HepG2 (cell line): ENCODE measurements around the gene PLK5.

Experiments
- ELF4 ChIP-seq: sonication (generic); formaldehyde crosslinking; IDR thresholded peaks from 2 replicates; pipeline ENCODE4 v1.5.0; 2020; ENCODE audit warnings: missing genetic modification reagents, mild to moderate bottlenecking, moderate library complexity, borderline replicate concordance
- ZFP36L1 ChIP-seq: sonication (generic); formaldehyde crosslinking; IDR thresholded peaks from 2 replicates; pipeline ENCODE4 v1.8.0; 2022; ENCODE audit warnings: mild to moderate bottlenecking, missing genetic modification reagents, moderate library complexity
- ZNF501 ChIP-seq: sonication (generic); formaldehyde crosslinking; IDR thresholded peaks from 2 replicates; pipeline ENCODE4 v1.5.1; 2020; ENCODE audit warnings: mild to moderate bottlenecking, moderate library complexity, missing genetic modification reagents
- ZNF605 ChIP-seq: sonication (generic); formaldehyde crosslinking; IDR thresholded peaks from 2 replicates; pipeline ENCODE4 v1.8.0; 2022; ENCODE audit warnings: mild to moderate bottlenecking, missing genetic modification reagents

DNA sequence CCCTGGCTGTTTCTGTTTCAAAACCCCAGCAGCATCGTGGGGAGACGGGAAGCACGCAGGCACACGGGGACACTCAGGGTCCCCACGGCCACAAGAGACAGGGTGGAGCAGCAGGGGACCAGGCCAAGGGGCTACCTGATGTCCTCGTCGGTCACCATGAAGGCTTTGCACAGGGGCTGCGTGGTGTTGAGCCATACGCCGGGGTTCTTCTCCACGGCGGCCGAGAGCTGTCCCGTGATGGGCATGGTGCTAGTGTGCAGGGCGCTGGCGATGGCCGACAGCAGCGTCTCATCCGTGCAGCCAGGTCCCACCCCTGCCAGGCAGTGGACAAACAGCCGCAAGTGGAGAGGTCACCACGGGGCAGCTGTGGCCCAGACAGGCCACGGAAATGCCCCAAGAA lies 57.1 kb downstream of the PLK5 start:
- TF ChIP-seq ZNF605 (CRISPR knock-in tag) (no peak), ELF4 (CRISPR knock-in tag) (no peak), ZFP36L1 (CRISPR knock-in tag) (no peak), ZNF501 (CRISPR knock-in tag) (no peak)
